CD4-positive, alpha-beta T cell treated with Interleukin-6 for 4 hours (primary cell): Measurements from ENCODE around the gene OSGEPL1.
"Not testable (repeated sequence)": the region's sequence is repeated elsewhere in the genome, so short reads cannot be mapped to it uniquely, and the experiment has no call there.

Experiments used
- DNase-seq: peaks from one replicate; pipeline ENCODE4 v3.0.0-alpha.2; 2020; ENCODE audit warnings: mixed read lengths

OSGEPL1 gene

GRCh38 chr2:189729430-189729829, 33.2 kb downstream of the OSGEPL1 start:
- no peak for DNase-seq

- no peak for DNase-seq
These were observed 35.7 kb downstream of the OSGEPL1 start for GRCh38 chr2:189726849-189727248.

- no peak for DNase-seq
These were observed 36.3 kb downstream of the OSGEPL1 start for GRCh38 chr2:189726271-189726670.

DNA sequence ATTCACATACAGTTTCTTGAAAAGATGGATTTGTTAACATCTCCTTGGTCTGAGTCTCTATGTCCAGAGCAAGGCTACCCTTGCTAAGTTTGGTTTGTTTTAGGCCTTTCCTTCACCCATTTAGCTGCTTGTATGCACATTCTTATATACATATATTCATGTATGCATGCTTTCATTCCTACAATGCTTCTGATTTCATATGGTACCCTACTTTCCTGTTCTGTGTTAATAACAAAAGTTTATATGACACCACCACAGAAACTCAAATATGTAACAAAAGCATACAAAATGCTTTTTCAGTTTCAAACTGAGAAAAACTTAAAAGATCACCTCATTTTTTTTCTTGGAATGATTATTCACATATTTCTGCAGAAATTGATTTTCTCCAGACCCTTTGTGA, 39.4 kb downstream of the OSGEPL1 start:
- no peak for DNase-seq

DNA sequence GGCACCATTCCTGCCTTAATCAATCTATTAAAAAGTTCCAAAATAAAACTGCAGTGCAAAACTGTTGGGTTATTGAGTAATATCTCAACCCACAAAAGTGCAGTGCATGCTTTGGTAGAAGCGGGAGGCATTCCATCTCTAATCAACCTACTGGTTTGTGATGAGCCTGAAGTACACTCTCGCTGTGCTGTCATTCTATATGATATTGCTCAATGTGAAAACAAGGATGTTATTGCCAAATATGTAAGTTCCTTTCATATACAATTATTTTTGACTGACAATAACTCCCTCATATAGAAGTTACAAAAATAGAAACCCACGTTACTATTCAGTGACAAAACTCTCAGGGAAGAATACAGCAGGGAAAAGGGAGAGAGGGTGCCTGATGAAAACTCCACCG, 43.0 kb downstream of the OSGEPL1 start:
- no peak for DNase-seq

DNA sequence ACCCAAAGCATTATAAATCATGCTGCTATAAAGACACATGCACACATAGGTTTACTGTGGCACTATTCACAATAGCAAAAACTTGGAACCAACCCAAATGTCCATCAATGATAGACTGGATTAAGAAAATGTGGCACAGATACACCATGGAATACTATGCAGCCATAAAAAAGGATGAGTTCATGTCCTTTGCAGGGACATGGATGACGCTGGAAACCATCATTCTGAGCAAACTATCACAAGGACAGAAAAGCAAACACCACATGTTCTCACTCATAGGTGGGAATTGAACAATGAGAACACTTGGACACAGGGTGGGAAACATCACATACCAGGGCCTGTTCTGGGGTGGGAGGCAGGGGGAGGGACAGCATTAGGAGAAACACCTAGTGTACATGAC, 45.0 kb downstream of the OSGEPL1 start:
- DNase-seq: not testable (repeated sequence)

- DNase-seq: no peak
These were observed 52.9 kb downstream of the OSGEPL1 start for GRCh38 chr2:189709501-189710221.

DNA sequence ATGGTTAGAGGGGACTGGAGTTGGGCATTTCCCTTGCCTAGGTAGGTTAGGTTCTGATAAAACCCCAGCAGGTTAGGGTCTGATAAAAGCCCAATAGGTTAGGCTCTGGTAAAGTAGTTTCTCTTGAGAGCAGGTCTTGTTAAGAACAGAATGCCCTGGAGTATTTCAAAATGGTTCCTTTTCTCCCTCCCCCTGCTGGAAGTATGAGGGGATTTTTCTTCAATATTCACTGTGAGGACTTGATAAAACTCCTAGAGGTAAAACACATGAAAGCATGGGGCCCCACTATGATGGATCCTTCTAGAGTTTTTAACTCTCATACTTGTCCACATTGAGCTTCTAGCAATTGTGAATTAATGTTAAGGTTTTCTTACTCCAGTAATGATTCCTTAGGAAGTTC, 60.5 kb downstream of the OSGEPL1 start:
- no peak for DNase-seq

- no peak for DNase-seq
These were observed 61.9 kb downstream of the OSGEPL1 start for GRCh38 chr2:189700681-189701080.

- peak; percentile 63 for DNase-seq
These were observed 64.3 kb downstream of the OSGEPL1 start for GRCh38 chr2:189698020-189698887.
